GM18861 (cell line): Measurements from ENCODE around the gene SLC9A6.
"Not testable (repeated sequence)": the region's sequence is repeated elsewhere in the genome, so short reads cannot be mapped to it uniquely, and the experiment has no call there.

Experiments
- ATAC-seq: cut with Tn5 transposase; IDR thresholded peaks from one replicate; pipeline ENCODE4 v1.9.1; 2021; ENCODE audit not compliant: unreplicated experiment

Gene SLC9A6

DNA sequence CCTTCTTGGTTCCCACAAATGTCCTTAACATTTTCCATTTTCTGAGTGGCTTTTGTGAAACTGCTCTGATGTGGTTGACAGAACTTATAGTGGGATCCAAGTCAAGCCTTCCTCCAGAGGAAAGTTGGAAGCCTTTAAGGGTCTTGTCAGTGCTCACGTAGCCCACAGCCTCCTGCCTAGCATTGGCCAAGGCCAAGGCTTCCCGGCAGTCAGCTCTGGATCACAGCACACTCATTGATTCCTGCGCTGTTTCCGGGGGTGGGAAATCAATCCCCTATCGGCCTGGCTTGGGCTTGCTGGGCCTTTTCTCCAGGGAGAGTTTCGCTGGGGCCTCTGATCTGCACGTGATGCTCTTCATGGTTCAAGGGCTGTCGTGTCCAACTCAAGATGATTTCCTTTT is 76.1 kb downstream of the SLC9A6 start:
- ATAC-seq: no peak

DNA sequence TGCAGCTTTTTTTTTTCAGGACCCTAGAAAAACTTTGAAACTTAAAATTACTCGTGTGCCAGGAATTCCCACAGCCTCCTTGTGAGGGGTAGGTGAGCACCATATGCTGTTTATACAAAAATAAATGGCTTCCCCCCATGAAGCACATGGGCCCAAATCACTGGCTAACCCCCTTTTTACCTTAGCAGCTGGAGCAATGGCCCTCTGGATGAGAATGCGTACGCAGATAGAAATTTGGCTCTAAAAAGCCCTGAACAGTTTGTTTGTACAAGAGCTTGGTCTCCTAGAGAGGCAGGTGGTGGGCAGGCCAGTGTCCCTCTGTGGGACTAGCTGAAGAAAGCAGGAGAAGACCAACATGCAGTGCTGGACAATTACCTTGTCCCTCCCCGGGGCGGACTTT is 76.5 kb downstream of the SLC9A6 start:
- no peak for ATAC-seq

DNA sequence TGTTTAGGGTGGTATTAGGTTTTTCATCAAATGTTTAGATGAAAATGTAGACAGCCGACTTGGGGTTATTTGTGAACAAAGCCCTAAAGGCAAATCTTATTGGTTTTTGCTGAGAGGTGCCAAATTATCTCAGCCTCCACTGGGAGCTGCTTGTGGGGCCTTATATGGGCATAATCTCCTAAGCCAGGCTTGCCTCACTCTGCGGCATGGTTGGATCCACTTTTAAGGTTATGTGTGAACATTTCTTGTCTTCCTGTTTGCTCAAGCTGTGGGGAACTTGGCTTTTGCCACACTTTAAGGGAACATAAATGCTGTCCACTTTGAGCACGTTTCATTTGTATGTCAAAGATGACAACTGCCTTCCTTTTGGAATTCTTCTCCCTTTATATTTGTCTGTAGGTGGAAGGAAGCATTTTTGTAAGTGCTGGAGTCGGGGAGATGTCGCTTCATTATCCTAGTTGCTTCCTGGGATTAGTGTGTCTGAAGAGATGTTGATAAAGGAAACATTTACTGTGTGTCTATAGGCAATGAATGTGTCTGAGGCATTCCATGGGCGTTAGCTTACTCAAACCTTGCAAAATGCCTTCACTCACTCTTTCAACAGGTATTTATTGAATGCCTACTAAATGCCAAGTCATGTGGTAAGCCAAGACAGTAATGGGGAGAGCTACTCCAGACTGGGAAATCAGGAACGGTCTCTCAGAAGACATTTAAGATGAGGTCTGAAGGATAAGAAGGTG is 78.3 kb downstream of the SLC9A6 start:
- no peak for ATAC-seq

DNA sequence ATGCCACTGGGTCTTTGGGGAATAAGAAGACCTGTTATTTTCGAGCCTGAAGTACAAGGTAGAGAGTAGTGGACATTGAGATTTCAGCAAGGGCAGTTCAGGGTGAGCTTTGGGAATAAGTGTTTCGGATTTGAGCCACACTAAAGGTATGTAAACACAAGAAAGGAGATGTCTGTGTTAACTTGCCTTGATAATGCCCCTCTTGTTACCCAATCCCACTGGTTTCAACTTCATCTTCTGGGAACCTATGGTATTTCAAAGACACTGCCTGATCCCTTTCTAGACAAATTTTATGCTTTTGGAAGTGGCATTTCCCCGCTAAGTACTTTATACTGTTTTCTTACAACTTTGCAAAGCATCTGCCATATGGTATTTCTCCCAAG is 79.4 kb downstream of the SLC9A6 start:
- ATAC-seq: no peak

DNA sequence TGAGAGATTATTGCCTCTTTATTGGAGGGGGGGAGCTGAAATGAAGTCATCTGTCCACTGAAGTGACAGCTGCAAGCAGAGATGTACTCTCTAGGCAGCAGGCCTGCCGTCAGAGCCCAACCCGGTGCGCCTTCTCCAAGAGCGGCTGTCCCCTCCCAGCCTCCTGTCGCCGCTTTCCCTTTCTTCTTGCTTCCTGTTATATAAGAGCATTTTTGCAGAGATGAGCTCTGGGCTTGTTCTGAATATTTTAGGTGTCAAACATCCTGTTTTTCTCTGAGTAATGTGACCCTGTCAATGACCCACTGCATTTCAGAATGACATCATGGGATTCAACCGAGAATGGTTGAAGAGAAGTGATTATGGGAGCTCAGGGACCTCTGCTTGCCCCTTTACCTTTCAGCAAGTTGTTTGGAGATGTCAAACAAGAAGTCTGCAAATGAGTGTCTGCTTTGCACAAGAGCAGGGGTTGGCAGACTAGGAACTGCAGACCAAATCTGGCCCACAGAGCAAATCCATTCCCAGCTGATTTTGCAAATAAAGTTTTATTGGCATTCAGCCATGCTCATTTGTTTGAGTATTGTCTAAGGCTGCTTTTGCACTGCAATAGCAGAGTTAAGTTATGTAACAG is 79.9 kb downstream of the SLC9A6 start:
- no peak for ATAC-seq

DNA sequence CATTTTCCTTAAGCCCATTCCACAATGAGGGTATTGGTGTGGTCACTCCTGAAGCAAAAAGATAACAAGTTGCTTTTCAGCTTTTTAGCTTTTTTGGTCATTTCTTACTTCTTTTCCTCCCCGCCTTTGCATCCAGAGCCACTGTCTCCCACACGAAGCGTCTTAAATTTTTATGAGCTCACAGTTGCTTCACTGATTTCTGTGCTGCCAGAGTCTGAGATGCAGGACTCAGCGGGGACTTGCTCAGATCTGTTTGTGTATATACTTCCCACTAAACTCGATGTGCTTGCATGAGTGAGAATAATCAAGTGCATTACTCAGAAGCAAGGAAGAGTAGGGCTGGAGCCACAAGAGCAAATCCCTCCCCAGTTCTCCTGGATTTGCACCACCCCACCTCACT is 81.9 kb downstream of the SLC9A6 start:
- ATAC-seq: no peak

DNA sequence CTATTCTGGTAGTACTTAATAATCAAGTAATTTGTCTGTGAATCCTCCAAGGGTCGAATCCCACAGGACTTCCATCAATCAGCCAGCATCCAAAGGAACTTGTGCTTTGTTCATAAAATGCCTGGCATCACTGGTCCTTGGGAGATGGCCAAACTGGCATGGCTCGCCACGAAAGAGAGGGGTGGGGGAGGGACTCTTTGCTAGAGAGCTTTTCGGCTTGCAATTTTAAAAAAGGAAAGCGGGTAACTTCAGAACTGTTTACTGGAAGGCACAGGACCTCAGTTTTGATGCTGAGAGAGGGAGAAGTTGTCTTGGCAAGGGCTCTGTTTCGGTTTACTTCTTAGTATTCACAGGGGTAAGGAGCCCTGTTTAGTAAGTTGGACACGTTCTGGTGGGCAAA is 82.7 kb downstream of the SLC9A6 start:
- no peak for ATAC-seq

DNA sequence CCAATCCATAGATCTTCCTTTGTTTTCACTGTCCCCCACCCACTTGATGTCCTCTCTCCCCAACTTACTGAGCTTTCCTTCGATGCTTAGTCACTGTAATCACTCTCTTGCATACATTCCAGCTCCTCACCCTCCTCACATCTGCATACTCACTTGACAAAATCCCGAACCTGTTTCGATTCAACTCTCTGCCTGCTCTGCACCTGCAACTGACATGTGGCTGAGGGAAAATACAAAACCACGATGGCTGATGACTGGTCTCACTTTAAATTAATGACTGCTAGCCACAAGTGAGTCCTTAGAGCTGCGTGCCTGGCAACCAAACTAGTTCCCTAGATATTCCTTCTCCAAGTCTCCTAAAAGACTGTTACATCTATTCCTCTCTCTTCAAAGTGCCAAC is 91.7 kb downstream of the SLC9A6 start:
- no peak for ATAC-seq

DNA sequence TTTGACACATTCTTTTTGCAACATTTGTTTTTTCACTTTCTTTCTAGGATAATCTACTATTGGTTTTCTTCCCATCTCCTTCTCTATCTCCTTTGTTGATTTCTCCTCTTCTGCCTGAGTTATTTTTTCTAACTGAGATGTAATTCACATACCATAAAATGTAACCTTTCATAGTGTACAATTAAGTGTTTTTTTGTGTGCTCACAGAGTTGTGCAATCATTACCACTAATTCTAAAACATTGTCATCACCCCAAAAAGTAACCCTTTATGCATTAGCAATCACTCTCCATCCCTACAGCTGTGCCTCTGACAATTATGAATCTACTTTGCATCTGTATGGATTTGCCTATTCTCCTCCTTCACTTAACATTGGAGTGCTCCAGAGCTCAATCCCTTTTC is 95.5 kb downstream of the SLC9A6 start:
- no peak for ATAC-seq

DNA sequence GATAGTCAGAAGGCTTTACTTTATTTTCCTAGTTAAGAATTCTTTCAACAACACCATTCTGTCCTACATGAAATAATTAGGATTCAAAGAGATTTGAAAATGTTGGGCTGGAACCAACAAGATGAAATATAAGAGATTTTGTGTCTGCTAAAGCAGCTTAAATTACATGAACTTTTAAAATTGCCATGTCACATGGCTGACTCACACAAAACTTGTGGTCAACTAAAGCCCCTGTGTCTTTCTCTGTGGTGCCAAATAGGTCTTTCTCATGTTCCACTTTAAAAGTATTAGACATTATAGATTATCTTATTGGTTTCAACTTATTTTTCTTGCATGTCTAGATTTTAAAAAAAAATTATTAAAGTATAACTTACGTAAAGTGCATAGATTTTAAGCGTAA is 101.3 kb downstream of the SLC9A6 start:
- ATAC-seq: no peak

DNA sequence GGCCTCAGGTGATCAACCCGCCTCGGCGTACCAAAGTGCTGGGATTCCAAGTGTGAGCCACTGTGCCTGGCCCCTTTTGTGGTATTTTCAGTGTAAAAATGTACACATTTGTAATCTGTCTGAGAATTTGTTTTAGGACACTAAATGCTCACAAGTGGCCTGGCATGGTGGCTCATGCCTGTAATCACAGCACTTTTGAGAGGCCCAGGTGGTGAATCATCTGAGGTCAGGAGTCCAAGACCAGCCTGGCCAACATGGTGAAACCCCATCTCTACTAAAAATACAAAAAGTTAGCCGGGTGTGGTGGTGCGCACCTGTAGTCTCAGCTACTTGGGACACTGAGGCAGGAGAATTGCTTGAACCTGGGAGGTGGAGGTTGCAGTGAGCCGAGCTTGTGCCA is 106.7 kb downstream of the SLC9A6 start:
- ATAC-seq: not testable (repeated sequence)

DNA sequence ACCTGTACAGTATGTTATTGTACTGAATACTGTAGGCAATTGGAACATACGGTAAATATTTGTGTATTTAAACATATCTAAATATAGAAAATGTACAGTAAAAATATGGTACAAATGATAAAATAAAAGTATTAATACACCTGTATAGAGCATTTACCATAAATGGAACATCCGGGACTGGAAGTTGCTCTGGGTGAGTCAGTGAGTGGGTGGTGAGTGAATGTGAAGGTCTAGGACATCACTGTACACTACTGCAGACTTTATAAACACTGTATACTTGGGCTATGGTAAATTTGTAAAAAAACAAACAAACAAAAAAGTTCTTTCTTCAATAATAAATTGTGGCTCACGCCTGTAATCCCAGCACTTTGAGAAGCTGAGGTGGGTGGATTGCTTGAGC is 109.7 kb downstream of the SLC9A6 start:
- no peak for ATAC-seq
